ENCODE measurements around the gene B3GALT5.

Gene B3GALT5

GRCh38 chr21:39649526-39649925 lies 36.8 kb downstream of the B3GALT5 start:
- Histone ChIP-seq H3K9ac (ENCODE audit: low read depth, low read length) (no peak overlapping the region), H2AFZ (ENCODE audit: low read depth, low read length) (no peak overlapping the region), H3K27me3 (ENCODE audit: insufficient read depth, low read length, poor library complexity) (peaks cover 5% of the 10 kb centered on the region), H3K36me3 (ENCODE audit: insufficient read depth, low read length) (no peaks in the 10 kb centered on the region), H3K4me2 (ENCODE audit: insufficient read depth, low read length) (no peak overlapping the region), H3K27ac (ENCODE audit: low read length) (no peak overlapping the region), H3K4me1 (ENCODE audit: insufficient read depth, low read length) (no peaks in the 10 kb centered on the region), H4K20me1 (ENCODE audit: insufficient read depth, low read length) (no peaks in the 10 kb centered on the region), H3K9me3 (ENCODE audit: insufficient read depth, low read length, severe bottlenecking) (no peaks in the 10 kb centered on the region), H3K4me3 (ENCODE audit: low read depth in 1 of 2, low read length in 2 of 2) (no peak overlapping the region), H3K79me2 (ENCODE audit: insufficient read depth, low read length) (no peaks in the 10 kb centered on the region)
- ATAC-seq (ENCODE audit: insufficient read depth, low read depth) (no peak), DNase-seq (no peak)
- TF ChIP-seq EZH2 (IDR thresholded peaks at IDR 0.05; ENCODE audit: borderline replicate concordance, low read depth, low read length, severe bottlenecking) (no peak), CTCF (IDR thresholded peaks at IDR 0.05; ENCODE audit: borderline replicate concordance, extremely low read depth, low read length, poor library complexity, severe bottlenecking) (no peak)

- Histone ChIP-seq H2AFZ (ENCODE audit: low read depth, low read length) (no peak overlapping the region), H3K9ac (ENCODE audit: low read depth, low read length) (no peak overlapping the region), H3K9me3 (ENCODE audit: insufficient read depth, low read length, severe bottlenecking) (no peaks in the 10 kb centered on the region), H3K4me3 (ENCODE audit: low read depth in 1 of 2, low read length in 2 of 2) (no peak overlapping the region), H3K27ac (ENCODE audit: low read length) (no peak overlapping the region), H3K79me2 (ENCODE audit: insufficient read depth, low read length) (no peaks in the 10 kb centered on the region), H3K4me1 (ENCODE audit: insufficient read depth, low read length) (no peaks in the 10 kb centered on the region), H3K36me3 (ENCODE audit: insufficient read depth, low read length) (no peaks in the 10 kb centered on the region), H4K20me1 (ENCODE audit: insufficient read depth, low read length) (no peaks in the 10 kb centered on the region), H3K4me2 (ENCODE audit: insufficient read depth, low read length) (no peak overlapping the region), H3K27me3 (ENCODE audit: insufficient read depth, low read length, poor library complexity) (peaks cover 5% of the 10 kb centered on the region)
- TF ChIP-seq CTCF (IDR thresholded peaks at IDR 0.05; ENCODE audit: borderline replicate concordance, extremely low read depth, low read length, poor library complexity, severe bottlenecking), result no peak
- no peak for TF ChIP-seq EZH2 (IDR thresholded peaks at IDR 0.05; ENCODE audit: borderline replicate concordance, low read depth, low read length, severe bottlenecking)
- no peak for ATAC-seq (ENCODE audit: insufficient read depth, low read depth)
- no peak for DNase-seq
Measured at GRCh38 chr21:39650306-39650705, 37.6 kb downstream of the B3GALT5 start.

GRCh38 chr21:39650801-39651200 lies 38.1 kb downstream of the B3GALT5 start:
- H3K79me2 ChIP-seq (ENCODE audit: insufficient read depth, low read length), result no peaks in the 10 kb centered on the region
- H3K36me3 ChIP-seq (ENCODE audit: insufficient read depth, low read length), result no peaks in the 10 kb centered on the region
- no peak overlapping the region for H3K27ac ChIP-seq (ENCODE audit: low read length)
- H3K4me2 ChIP-seq (ENCODE audit: insufficient read depth, low read length), result no peak overlapping the region
- no peaks in the 10 kb centered on the region for H4K20me1 ChIP-seq (ENCODE audit: insufficient read depth, low read length)
- H3K9ac ChIP-seq (ENCODE audit: low read depth, low read length), result no peak overlapping the region
- no peaks in the 10 kb centered on the region for H3K4me1 ChIP-seq (ENCODE audit: insufficient read depth, low read length)
- H3K27me3 ChIP-seq (ENCODE audit: insufficient read depth, low read length, poor library complexity), result peaks cover 5% of the 10 kb centered on the region
- ATAC-seq (ENCODE audit: insufficient read depth, low read depth) (no peak), DNase-seq (no peak)
- H3K9me3 ChIP-seq (ENCODE audit: insufficient read depth, low read length, severe bottlenecking), result no peaks in the 10 kb centered on the region
- no peak overlapping the region for H2AFZ ChIP-seq (ENCODE audit: low read depth, low read length)
- TF ChIP-seq CTCF (IDR thresholded peaks at IDR 0.05; ENCODE audit: borderline replicate concordance, extremely low read depth, low read length, poor library complexity, severe bottlenecking) (no peak), EZH2 (IDR thresholded peaks at IDR 0.05; ENCODE audit: borderline replicate concordance, low read depth, low read length, severe bottlenecking) (no peak)
- no peak overlapping the region for H3K4me3 ChIP-seq (ENCODE audit: low read depth in 1 of 2, low read length in 2 of 2)

GRCh38 chr21:39651206-39651605 lies 38.5 kb downstream of the B3GALT5 start:
- Histone ChIP-seq H4K20me1 (ENCODE audit: insufficient read depth, low read length) (no peaks in the 10 kb centered on the region), H3K79me2 (ENCODE audit: insufficient read depth, low read length) (no peaks in the 10 kb centered on the region), H3K27ac (ENCODE audit: low read length) (no peak overlapping the region), H2AFZ (ENCODE audit: low read depth, low read length) (no peak overlapping the region), H3K27me3 (ENCODE audit: insufficient read depth, low read length, poor library complexity) (peaks cover 5% of the 10 kb centered on the region), H3K9me3 (ENCODE audit: insufficient read depth, low read length, severe bottlenecking) (no peaks in the 10 kb centered on the region), H3K4me1 (ENCODE audit: insufficient read depth, low read length) (no peaks in the 10 kb centered on the region), H3K9ac (ENCODE audit: low read depth, low read length) (no peak overlapping the region), H3K4me2 (ENCODE audit: insufficient read depth, low read length) (no peak overlapping the region), H3K4me3 (ENCODE audit: low read depth in 1 of 2, low read length in 2 of 2) (no peak overlapping the region), H3K36me3 (ENCODE audit: insufficient read depth, low read length) (no peaks in the 10 kb centered on the region)
- no peak for TF ChIP-seq CTCF (IDR thresholded peaks at IDR 0.05; ENCODE audit: borderline replicate concordance, extremely low read depth, low read length, poor library complexity, severe bottlenecking)
- no peak for TF ChIP-seq EZH2 (IDR thresholded peaks at IDR 0.05; ENCODE audit: borderline replicate concordance, low read depth, low read length, severe bottlenecking)
- DNase-seq (no peak), ATAC-seq (ENCODE audit: insufficient read depth, low read depth) (no peak)

Data from DND-41 (cell line).